Ammon's horn (tissue), 1 donor: ENCODE measurements around the gene TRERF1.
"Not testable (repeated sequence)": the region's sequence is repeated elsewhere in the genome, so short reads cannot be mapped to it uniquely, and the experiment has no call there.

Source experiments
- DNase-seq: peaks from one replicate; pipeline ENCODE4 v3.0.0-alpha.2; 2016; ENCODE audit warnings: low spot score

TRERF1 gene

DNA sequence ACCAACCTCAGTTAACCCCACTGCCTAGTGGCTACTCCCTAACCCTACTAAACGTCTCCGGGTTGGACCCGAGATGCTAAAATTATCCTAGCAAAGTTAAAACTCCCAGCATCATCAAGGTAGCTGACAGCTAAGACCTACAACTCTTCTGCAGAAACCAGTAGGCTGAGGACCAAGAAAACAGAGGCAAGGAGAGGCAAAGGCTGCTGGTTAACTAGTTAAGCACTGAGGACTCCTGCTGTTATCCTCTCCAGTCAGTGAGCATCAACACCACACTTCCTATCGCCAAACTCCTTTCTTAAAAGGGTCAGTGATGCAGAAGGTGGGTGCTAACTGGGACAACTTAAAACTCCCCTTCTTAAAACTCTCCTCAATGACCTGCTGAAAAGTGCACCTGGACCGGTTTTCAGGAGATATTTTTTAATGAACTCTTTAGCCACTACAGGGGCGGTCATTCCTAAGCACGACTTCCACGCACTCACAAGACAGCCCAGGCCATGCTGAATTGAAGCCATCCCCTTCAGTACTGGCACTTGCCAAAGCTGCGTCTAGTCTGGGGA is 1.7 kb downstream of the TRERF1 start:
- no peak for DNase-seq

- DNase-seq, result no peak
Observed at GRCh38 chr6:42448927-42449659, 2.6 kb downstream of the TRERF1 start.

GRCh38 chr6:42448391-42448790 is 3.3 kb downstream of the TRERF1 start:
- DNase-seq, result no peak

- no peak for DNase-seq
Observed at GRCh38 chr6:42446996-42447395, 4.7 kb downstream of the TRERF1 start.

GRCh38 chr6:42446370-42446769 is 5.4 kb downstream of the TRERF1 start:
- no peak for DNase-seq

DNA sequence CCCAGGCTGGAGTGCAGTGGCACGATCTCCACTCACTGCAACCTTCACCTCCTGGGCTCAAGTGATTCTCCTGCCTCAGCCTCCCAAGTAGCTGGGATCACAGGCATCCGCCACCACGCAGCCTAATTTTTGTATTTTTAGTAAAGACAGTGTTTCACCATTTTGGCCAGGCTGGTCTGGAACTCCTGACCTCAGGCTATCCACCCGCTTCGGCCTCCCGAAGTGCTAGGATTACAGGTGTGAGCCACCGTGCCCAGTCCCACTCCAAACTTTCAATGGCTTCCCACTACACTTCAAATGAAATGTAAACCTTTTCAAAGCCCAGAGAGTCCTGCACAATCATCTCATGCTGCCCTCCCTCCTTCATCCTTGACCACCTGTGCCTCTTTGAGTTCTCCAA is 5.8 kb downstream of the TRERF1 start:
- DNase-seq, result not testable (repeated sequence)

- no peak for DNase-seq
Observed at GRCh38 chr6:42443312-42444060, 8.2 kb downstream of the TRERF1 start.

GRCh38 chr6:42441697-42442081 is 10.0 kb downstream of the TRERF1 start:
- no peak for DNase-seq

DNA sequence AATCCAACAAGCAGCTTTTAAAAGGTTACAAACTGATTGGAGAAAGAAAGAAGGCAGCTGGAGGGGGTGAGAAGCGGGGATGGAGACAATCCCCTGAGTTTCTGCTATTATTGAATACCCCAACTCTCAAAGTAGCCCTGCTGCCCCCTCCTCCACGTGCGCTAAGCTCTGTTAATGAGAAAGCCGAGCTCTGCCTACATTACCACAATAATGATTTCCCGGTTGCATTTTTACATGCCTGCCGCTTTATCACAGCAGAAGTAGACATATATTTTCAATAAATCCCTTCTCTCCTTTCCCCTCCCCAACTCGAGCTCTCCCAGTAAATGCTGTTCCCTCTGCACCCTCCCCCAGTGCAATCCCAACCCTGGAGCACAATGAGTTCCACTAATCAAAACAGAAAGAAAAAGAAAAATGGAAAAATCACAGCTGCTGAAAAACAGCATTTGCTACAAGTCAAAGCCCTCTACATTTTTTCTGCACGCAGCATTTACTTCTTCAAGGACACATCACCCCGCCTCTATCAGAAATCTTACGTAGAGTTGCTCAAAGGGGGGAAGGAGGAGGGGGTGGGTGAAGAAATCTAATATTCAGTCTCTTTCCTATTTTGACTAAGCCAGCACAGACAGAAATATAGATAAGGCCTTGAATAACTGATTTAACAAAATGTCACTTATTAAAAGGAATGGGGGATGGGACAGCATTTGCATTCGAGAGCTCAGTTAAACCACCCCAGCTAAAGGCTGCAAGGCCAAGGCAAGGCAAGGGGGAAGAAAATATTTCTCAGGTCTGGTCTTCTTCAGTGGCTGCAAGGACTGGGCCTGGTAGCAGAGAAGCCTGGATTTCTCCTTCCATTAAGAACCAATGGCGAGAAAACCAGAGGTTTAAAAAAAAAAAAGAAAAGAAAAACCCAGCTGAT is 10.7 kb downstream of the TRERF1 start:
- no peak for DNase-seq

DNA sequence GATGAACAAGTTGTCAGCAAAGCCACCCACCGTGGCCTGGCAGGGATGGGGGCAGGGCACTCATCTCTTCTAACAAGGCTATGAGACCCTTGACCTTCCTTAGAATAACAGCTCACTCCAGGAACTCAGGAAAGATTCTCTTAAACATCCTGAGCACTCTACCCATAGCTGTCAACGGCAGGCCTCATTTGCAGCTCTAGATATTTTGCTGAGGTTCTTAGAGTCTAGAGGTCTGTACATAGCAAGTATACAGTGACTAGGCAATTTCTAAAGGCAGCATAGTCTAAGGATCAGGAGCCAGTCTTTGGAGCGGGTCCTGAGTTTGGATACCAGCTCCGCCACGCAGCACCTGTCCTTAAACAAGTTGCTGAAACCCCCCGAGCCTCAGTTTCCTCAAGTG is 11.7 kb downstream of the TRERF1 start:
- no peak for DNase-seq

- no peak for DNase-seq
Observed at GRCh38 chr6:42436825-42437224, 14.9 kb downstream of the TRERF1 start.

DNA sequence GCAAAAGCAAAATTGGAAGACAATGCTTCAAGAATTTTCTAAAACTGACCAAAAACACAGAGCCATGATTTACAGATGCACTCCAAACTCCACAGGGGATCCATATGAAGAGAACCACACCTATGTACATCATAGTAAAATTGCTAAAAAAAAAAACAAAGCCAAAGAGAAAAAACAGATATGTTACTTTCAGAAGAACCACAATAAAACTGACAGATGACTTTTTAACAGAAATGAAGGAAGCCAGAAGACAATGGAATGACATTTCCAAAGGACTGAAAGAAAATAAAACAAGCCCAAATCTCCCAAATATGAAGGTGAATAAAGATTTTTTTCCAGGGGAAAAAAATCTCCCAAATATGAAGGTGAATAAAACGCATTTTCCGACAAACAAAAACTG is 17.5 kb downstream of the TRERF1 start:
- no peak for DNase-seq

GRCh38 chr6:42433409-42433808 is 18.3 kb downstream of the TRERF1 start:
- DNase-seq, result no peak

DNA sequence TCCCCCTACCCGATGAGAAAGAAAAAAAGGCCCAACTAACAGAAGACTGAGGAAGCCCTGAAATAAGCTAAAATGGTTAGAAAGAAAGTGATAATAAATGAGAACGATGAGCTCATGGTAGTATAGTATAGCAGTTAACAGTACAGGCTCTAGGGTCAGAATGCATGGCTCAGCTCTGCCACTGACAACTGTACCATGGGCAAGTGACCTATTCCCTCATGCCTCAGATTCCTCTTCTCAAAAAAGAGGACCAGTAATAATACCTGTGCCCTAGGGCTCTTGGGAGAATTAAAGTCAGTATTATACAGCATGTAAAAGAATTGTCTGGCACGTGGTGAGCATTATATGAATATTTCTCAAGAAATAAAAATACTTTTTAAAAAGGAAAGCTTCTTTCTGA is 19.8 kb downstream of the TRERF1 start:
- no peak for DNase-seq

DNA sequence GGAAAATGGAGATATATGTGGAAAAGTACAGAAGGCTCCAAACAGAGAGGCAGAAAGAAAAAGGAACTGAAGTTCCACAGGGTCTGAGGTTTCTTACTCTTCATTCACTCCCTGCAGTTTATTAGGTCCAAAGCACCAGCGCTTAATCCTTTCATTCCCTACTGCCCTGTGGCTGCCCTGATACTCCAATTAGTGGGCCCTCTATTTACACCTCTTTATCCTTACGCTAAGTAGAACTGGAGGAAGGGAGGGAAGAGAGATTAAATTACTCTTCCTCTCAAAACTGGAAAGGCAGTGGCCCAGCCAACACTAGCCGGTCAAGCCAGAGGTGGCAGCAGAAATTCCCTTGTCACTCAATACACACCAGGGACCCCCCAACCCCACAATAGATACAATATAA is 20.4 kb downstream of the TRERF1 start:
- DNase-seq, result no peak

GRCh38 chr6:42429836-42430235 is 21.9 kb downstream of the TRERF1 start:
- DNase-seq, result no peak

DNA sequence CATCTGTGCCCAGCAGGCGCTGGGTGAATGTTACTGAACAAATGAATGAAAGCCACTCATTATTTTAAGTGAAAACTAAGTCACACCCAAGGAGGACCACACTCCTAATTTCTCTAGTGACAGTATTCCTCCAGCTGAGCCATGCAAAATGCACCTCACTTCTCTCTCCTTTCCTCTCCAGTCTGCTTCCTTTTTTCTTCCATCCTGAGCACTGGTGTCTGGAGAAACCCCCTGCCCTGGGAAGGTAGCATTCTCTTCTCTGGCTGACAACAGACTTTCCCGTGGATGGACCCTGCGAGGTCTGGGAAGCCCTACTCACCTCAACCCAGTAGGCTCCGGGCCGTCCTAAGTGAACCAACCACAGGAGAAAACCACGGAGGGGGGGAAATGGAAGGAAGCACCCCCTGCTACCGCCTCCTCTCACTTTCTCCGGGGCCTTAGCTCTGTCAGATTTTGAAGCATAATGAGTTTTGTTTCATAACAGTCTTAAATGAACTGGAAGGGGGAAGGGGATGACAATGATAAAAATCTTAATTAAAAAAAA is 22.6 kb downstream of the TRERF1 start:
- DNase-seq, result no peak

GRCh38 chr6:42428326-42429041 is 23.2 kb downstream of the TRERF1 start:
- peak; percentile 12 for DNase-seq

GRCh38 chr6:42427871-42428270 is 23.9 kb downstream of the TRERF1 start:
- no peak for DNase-seq

DNA sequence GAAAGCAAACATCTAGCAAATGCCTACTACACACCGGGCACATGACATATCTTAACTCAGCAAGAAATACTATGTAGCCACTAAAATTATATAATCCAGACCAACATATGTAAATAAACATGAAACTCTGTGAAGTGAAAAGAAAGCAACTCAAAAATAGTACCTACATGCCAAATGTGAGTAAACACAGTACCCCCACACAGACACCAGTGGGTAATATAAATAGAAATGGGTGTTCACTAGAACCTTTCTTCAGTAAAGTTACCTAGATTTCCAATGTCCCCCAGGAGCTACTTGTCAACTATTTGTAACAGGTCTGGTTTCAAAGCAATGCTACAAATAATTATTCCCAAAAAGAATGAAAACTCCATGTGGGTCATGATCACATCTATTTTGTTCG is 25.5 kb downstream of the TRERF1 start:
- no peak for DNase-seq

- no peak for DNase-seq
Observed at GRCh38 chr6:42424906-42425474, 26.7 kb downstream of the TRERF1 start.
